T-helper 2 cell (primary cell): ENCODE data around the gene ZDHHC21.
"Not testable (repeated sequence)": the region's sequence is repeated elsewhere in the genome, so short reads cannot be mapped to it uniquely, and the experiment has no call there.

Experiments
- DNase-seq, 5 experiments: peaks; one replicate each; pipeline versions ENCODE4 v3.0.0 to v3.0.0-alpha.2; 2012 to 2022

The ZDHHC21 gene

DNA sequence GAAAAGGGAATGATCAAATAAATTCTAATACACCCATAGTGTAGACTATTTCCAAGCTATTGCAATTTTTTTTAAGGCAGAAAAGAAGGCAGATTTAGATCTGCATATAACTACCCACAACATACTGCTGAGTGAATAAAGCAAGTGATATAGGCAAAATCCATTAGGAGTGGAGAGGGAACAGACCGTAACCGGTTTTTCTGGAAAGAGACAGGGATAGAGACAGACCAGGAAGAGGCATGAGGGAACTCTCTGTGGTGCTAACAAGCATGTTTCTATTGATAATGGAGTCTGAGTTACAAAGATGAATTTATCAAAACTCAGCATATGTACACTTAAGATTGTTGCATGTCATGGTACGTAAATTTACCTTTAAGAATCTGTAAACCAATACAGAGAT, 14.5 kb downstream of the ZDHHC21 start:
- DNase-seq = no peak

GRCh38 chr9:14677872-14678271, 15.4 kb downstream of the ZDHHC21 start:
- no peak for DNase-seq

GRCh38 chr9:14677396-14677795, 15.8 kb downstream of the ZDHHC21 start:
- DNase-seq = no peak

DNA sequence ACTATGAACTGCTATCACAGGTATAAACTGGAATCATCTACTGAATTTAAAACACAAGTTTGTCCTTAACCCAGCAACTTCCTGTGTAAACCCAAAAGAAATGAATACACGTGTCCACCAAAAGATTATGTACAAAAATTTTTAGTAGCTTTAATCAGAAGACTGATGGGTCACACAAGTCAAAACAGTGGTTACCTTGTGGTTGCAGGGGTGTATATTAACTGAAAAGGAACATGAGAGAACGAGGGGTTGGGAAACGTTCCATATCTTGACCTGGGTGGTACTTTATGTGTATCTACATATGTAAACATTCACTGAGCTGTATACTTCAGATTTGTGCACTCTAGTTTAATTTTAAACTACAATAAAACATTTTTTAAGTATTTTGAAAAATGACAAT, 18.6 kb downstream of the ZDHHC21 start:
- DNase-seq = no peak

DNA sequence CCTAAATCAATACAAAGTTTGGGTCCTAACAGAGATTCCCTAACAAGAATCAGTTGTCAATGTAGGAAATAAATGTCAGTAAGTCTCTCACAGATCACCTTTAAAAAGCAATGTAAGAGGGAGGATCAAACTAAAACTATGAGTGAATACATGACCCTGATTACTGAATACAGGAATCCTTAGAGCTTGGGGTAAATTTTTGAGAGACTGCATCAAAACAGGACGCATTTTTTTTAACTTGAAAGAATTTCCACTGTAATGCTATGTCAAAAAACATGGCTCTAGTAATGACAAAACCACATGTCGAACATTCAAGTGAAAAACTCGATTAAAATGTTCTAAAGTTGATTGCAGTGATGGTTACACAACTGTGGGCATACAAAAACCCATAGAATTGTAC, 21.9 kb downstream of the ZDHHC21 start:
- DNase-seq = peak in 1 of 5 experiments; percentile 49

DNA sequence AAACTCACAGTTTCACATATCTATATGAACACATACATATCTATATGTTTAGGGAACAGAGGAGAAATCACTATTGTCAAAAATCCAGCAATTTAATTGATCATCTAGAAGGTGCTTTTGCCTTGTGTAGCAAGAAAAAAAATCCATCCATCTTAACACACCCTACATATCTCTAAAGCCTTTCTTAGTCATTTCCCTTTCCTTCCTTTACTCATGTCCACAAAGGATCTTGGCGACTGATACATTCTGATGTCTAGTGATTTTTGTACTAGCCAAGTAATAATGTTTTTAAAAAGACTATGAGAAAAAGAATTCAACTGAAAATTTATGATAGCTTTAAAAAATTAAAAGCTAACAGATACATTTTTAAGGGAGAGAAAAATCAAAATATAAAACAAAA, 22.5 kb downstream of the ZDHHC21 start:
- DNase-seq = peak in 1 of 5 experiments; percentile 36

DNA sequence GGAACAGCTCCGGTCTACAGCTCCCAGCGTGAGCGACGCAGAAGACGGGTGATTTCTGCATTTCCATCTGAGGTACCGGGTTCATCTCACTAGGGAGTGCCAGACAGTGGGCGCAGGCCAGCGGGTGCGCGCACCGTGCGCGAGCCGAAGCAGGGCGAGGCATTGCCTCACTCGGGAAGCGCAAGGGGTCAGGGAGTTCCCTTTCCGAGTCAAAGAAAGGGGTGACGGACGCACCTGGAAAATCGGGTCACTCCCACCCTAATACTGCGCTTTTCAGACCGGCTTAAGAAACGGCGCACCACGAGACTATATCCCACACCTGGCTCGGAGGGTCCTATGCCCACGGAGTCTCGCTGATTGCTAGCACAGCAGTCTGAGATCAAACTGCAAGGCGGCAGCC, 29.2 kb downstream of the ZDHHC21 start:
- not testable (repeated sequence) for DNase-seq

- no peak for DNase-seq
Observed at GRCh38 chr9:14662060-14662453, 31.2 kb downstream of the ZDHHC21 start.

GRCh38 chr9:14661421-14662059, 31.7 kb downstream of the ZDHHC21 start:
- DNase-seq = peak in 1 of 5 experiments; percentile 19

DNA sequence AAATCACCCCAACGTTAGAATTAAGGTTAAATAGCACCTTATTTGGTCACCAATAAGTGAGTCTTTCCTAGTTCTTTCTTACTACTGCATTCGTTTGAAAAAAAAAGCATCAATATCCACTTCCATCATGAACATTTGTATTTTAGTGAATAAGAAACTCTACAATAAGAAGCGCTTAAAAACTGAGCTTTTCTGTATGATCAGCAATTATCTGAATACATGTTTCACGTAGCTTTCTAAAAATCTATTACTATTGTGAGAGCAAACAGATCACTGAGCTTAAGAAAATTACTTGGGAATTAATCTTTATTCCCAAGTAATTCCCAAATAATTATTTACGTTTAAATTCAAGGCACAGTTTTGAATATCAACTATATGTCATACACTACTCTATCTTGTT, 32.5 kb downstream of the ZDHHC21 start:
- no peak for DNase-seq

- DNase-seq = peak in 1 of 5 experiments; percentile 11
Observed at GRCh38 chr9:14654932-14655331, 38.3 kb downstream of the ZDHHC21 start.

- no peak for DNase-seq
Observed at GRCh38 chr9:14653511-14653910, 39.7 kb downstream of the ZDHHC21 start.

- DNase-seq = no peak
Observed at GRCh38 chr9:14652729-14653377, 40.4 kb downstream of the ZDHHC21 start.

DNA sequence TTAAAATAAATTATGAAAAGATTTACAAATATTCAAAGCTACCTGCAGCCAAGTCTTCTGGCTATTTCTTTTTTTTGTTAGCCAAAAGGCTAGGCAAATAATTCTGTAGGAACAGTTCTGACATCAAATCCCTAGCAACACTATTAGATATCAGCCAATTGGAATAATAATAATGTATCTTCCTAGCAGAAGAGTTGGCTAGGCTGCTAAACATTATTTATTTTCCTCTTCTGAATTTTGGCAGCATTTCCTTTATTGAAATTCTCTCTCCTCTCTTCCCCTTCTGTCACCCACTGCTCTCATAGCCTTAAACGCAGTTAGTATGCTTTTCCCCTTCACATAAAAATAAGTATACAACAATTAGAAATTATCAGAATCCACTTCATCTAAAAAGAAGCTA, 42.6 kb downstream of the ZDHHC21 start:
- DNase-seq = no peak

- no peak for DNase-seq
Observed at GRCh38 chr9:14645648-14646047, 47.6 kb downstream of the ZDHHC21 start.

- DNase-seq = no peak
Observed at GRCh38 chr9:14640967-14641366, 52.3 kb downstream of the ZDHHC21 start.

GRCh38 chr9:14640294-14640693, 52.9 kb downstream of the ZDHHC21 start:
- DNase-seq = no peak

DNA sequence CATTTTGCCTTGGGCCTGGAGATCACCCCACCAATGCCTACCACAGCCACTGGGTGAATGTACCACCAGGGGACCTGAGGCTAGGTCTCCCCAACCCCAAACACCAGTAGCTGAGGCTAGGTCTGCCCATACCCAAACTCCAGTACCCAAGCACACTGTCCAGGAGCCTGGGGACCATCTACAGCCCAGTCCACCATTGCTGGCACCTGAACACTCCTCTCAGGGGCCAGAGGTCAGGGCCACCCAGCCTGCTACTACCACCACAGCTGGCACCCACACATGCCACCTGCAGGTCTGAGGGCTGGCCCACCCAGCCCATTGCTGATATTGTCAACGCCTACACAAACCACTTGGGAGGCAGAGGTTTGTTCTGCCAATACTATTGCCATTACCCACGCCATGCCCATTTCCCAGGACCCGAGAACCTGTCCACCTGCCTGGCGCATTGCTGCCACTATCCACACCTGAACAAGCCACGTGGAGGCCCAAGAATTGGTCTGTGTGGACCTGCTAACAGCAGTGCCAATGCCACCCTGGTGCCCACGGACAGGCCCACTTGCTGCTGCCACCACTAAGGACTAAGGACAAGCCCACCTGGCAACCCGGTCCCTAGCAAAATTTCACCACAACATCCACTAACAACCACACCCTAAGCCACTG, 59.2 kb downstream of the ZDHHC21 start:
- peak in 1 of 5 experiments; percentile 2 for DNase-seq

GRCh38 chr9:14633148-14633547, 60.1 kb downstream of the ZDHHC21 start:
- DNase-seq = no peak

- no peak for DNase-seq
Observed at GRCh38 chr9:14627513-14627912, 65.7 kb downstream of the ZDHHC21 start.

DNA sequence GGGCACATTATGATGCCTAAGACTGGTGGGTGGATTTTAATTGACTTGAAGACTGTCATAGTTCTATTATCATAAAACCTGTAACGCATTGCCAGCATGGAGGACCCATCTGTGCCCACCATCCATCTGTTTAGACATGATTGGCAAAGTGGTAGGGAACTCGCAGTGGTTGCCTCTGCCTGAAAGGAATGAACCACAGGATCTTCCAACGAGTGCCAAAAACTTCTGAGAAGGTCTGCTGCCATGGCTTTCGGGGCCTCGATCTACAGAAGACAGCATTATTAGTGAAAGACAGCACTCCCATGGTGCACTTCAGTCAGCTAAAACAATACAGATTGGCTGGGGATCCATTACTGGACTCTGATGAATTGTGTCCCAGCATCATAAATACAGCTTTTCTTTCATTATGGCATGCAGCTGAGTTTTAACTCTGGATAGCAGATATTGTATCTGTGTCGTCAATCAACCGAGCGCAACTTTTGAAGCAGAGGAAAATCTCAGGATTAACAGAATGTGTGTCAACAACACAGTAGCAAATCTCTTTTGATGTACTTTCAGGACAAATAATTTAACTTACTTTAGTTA, 74.3 kb downstream of the ZDHHC21 start:
- DNase-seq = no peak

DNA sequence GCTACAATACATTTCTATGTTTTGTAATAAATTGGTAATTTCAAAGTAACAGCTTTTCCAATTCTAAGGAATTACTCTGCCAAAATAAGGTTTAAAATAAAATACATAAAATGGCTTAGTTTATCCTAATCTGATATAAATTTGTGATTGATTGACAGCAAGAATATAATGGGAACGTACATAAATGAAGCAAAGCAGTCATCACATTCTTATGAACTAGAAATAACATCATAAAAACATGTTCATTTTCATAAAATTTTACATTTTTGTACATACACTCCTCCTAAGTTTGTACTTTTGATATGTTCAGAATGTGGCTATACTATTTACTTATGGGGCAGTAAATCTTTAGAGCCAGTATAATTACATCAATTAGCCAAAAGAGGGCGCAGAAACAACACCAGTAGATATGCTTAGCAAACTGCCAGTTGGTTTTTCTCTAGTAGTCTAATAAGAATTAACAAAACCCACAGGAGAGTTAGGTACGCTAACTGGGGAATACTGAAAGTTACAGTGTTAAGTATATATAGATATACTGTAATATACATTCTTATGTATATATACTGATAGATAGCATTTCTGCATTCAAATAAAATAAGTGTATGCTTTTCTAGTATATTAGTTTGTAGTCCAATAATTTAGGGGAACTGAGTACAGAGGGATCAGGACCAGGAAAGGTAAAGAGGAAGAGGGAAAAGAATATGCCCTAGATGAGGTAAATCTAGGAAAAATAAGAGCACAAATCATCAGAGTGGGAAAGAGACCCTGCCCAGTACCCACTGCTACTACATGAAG, 76.8 kb downstream of the ZDHHC21 start:
- DNase-seq = peak in 1 of 5 experiments; percentile 56

- no peak for DNase-seq
Observed at GRCh38 chr9:14608540-14608939, 84.7 kb downstream of the ZDHHC21 start.
